Stimulated activated CD4-positive, alpha-beta T cell treated with anti-CD3 and anti-CD28 coated beads, Interleukin-12 subunit alpha, Interleukin-12 subunit beta, amount 100 ng/mL, for 4 hours (primary cell): Measurements from ENCODE around the gene NEUROD6.

Source experiments
- DNase-seq: peaks from one replicate; pipeline ENCODE4 v3.0.0-alpha.2; 2020

Gene NEUROD6

GRCh38 chr7:31327071-31327470 lies 13.5 kb downstream of the NEUROD6 start:
- DNase-seq: no peak

- no peak for DNase-seq
These were observed 14.1 kb downstream of the NEUROD6 start for GRCh38 chr7:31326416-31326815.

GRCh38 chr7:31323101-31323500 lies 17.4 kb downstream of the NEUROD6 start:
- no peak for DNase-seq

- no peak for DNase-seq
These were observed 19.9 kb downstream of the NEUROD6 start for GRCh38 chr7:31320675-31321074.

GRCh38 chr7:31318313-31318712 lies 22.2 kb downstream of the NEUROD6 start:
- DNase-seq: no peak

- DNase-seq: no peak
These were observed 23.6 kb downstream of the NEUROD6 start for GRCh38 chr7:31316876-31317275.

- DNase-seq: no peak
These were observed 24.8 kb downstream of the NEUROD6 start for GRCh38 chr7:31315758-31316157.

GRCh38 chr7:31314781-31315180 lies 25.7 kb downstream of the NEUROD6 start:
- DNase-seq: no peak

GRCh38 chr7:31312889-31313288 lies 27.6 kb downstream of the NEUROD6 start:
- DNase-seq: no peak

GRCh38 chr7:31311552-31311951 lies 29.0 kb downstream of the NEUROD6 start:
- no peak for DNase-seq

GRCh38 chr7:31310321-31310935 lies 30.1 kb downstream of the NEUROD6 start:
- DNase-seq: no peak

- DNase-seq: no peak
These were observed 31.1 kb downstream of the NEUROD6 start for GRCh38 chr7:31309407-31309806.

- DNase-seq: no peak
These were observed 31.9 kb downstream of the NEUROD6 start for GRCh38 chr7:31308652-31309051.

GRCh38 chr7:31307972-31308371 lies 32.6 kb downstream of the NEUROD6 start:
- DNase-seq: no peak

GRCh38 chr7:31305260-31305659 lies 35.3 kb downstream of the NEUROD6 start:
- DNase-seq: no peak

- DNase-seq: no peak
These were observed 36.1 kb downstream of the NEUROD6 start for GRCh38 chr7:31304446-31304845.

GRCh38 chr7:31302356-31302755 lies 38.2 kb downstream of the NEUROD6 start:
- no peak for DNase-seq

GRCh38 chr7:31299336-31299735 lies 41.2 kb downstream of the NEUROD6 start:
- no peak for DNase-seq

- no peak for DNase-seq
These were observed 49.9 kb downstream of the NEUROD6 start for GRCh38 chr7:31290601-31291000.
